ENCODE data around the gene SCN2A.

Gene SCN2A

GRCh38 chr2:165237056-165237455 is 2.2 kb upstream of the SCN2A start:
- TF ChIP-seq GATA3 (IDR thresholded peaks at IDR 0.05; ENCODE audit: low read depth, low read length) (no peak), GATA2 (IDR thresholded peaks at IDR 0.05; ENCODE audit: low read depth, low read length) (no peak)

- TF ChIP-seq GATA2 (IDR thresholded peaks at IDR 0.05; ENCODE audit: low read depth, low read length) = no peak
- TF ChIP-seq GATA3 (IDR thresholded peaks at IDR 0.05; ENCODE audit: low read depth, low read length) = no peak
Observed at GRCh38 chr2:165238295-165238694, 919 bp upstream of the SCN2A start.

- TF ChIP-seq GATA2 (IDR thresholded peaks at IDR 0.05; ENCODE audit: low read depth, low read length) (peak; percentile 44; the same call in 1 of the 2 replicates), GATA3 (IDR thresholded peaks at IDR 0.05; ENCODE audit: low read depth, low read length) (no peak)
Observed at GRCh38 chr2:165239856-165240515, 772 bp downstream of the SCN2A start.

- TF ChIP-seq GATA3 (IDR thresholded peaks at IDR 0.05; ENCODE audit: low read depth, low read length) = no peak
- no peak for TF ChIP-seq GATA2 (IDR thresholded peaks at IDR 0.05; ENCODE audit: low read depth, low read length)
Observed at GRCh38 chr2:165240916-165241315, 1.7 kb downstream of the SCN2A start.

GRCh38 chr2:165245081-165245793 is 6.0 kb downstream of the SCN2A start:
- TF ChIP-seq GATA3 (IDR thresholded peaks at IDR 0.05; ENCODE audit: low read depth, low read length) = no peak
- no peak for TF ChIP-seq GATA2 (IDR thresholded peaks at IDR 0.05; ENCODE audit: low read depth, low read length)

GRCh38 chr2:165248238-165248637 is 9.0 kb downstream of the SCN2A start:
- TF ChIP-seq GATA2 (IDR thresholded peaks at IDR 0.05; ENCODE audit: low read depth, low read length) = no peak
- TF ChIP-seq GATA3 (IDR thresholded peaks at IDR 0.05; ENCODE audit: low read depth, low read length) = no peak

- TF ChIP-seq GATA3 (IDR thresholded peaks at IDR 0.05; ENCODE audit: low read depth, low read length) = no peak
- no peak for TF ChIP-seq GATA2 (IDR thresholded peaks at IDR 0.05; ENCODE audit: low read depth, low read length)
Observed at GRCh38 chr2:165251366-165251765, 12.2 kb downstream of the SCN2A start.

- TF ChIP-seq GATA2 (IDR thresholded peaks at IDR 0.05; ENCODE audit: low read depth, low read length) = no peak
- no peak for TF ChIP-seq GATA3 (IDR thresholded peaks at IDR 0.05; ENCODE audit: low read depth, low read length)
Observed at GRCh38 chr2:165253178-165253577, 14.0 kb downstream of the SCN2A start.

- no peak for TF ChIP-seq GATA3 (IDR thresholded peaks at IDR 0.05; ENCODE audit: low read depth, low read length)
- TF ChIP-seq GATA2 (IDR thresholded peaks at IDR 0.05; ENCODE audit: low read depth, low read length) = no peak
Observed at GRCh38 chr2:165256618-165257017, 17.4 kb downstream of the SCN2A start.

- no peak for TF ChIP-seq GATA2 (IDR thresholded peaks at IDR 0.05; ENCODE audit: low read depth, low read length)
- no peak for TF ChIP-seq GATA3 (IDR thresholded peaks at IDR 0.05; ENCODE audit: low read depth, low read length)
Observed at GRCh38 chr2:165268754-165269153, 29.5 kb downstream of the SCN2A start.

GRCh38 chr2:165273176-165273575 is 34.0 kb downstream of the SCN2A start:
- TF ChIP-seq GATA2 (IDR thresholded peaks at IDR 0.05; ENCODE audit: low read depth, low read length) (no peak), GATA3 (IDR thresholded peaks at IDR 0.05; ENCODE audit: low read depth, low read length) (no peak)

GRCh38 chr2:165274698-165275097 is 35.5 kb downstream of the SCN2A start:
- TF ChIP-seq GATA3 (IDR thresholded peaks at IDR 0.05; ENCODE audit: low read depth, low read length) = no peak
- no peak for TF ChIP-seq GATA2 (IDR thresholded peaks at IDR 0.05; ENCODE audit: low read depth, low read length)

GRCh38 chr2:165275932-165276331 is 36.7 kb downstream of the SCN2A start:
- TF ChIP-seq GATA3 (IDR thresholded peaks at IDR 0.05; ENCODE audit: low read depth, low read length) = no peak

GRCh38 chr2:165277295-165277694 is 38.1 kb downstream of the SCN2A start:
- no peak for TF ChIP-seq GATA2 (IDR thresholded peaks at IDR 0.05; ENCODE audit: low read depth, low read length)
- TF ChIP-seq GATA3 (IDR thresholded peaks at IDR 0.05; ENCODE audit: low read depth, low read length) = no peak

Data from SH-SY5Y (cell line).